Mesenchymal stem cell (in vitro differentiated cells and primary cell): ENCODE results near the gene LIPG.
"Not testable (repeated sequence)": the region's sequence is repeated elsewhere in the genome, so short reads cannot be mapped to it uniquely, and the experiment has no call there.

Experiments used
- DNase-seq: peaks from one replicate; pipeline ENCODE4 v3.0.0-alpha.2; 2013
- H2AFZ ChIP-seq: one replicate; pipeline ENCODE4 v1.6.1; 2013; ENCODE audit warnings: low read depth, mild to moderate bottlenecking, control low read depth, inconsistent platforms, low read length, moderate library complexity
- H2AK5ac ChIP-seq: 2 replicates; pipeline ENCODE4 v1.6.1; 2013; ENCODE audit warnings: low read length, moderate library complexity, mild to moderate bottlenecking, inconsistent platforms; ENCODE audit not compliant: severe bottlenecking
- H2BK120ac ChIP-seq: one replicate; pipeline ENCODE4 v1.6.1; 2013; ENCODE audit warnings: low read depth, mild to moderate bottlenecking, inconsistent platforms, low read length, moderate library complexity
- H2BK12ac ChIP-seq, 2 experiments: one replicate each; pipeline ENCODE4 v1.6.1; 2013; ENCODE audit warnings: inconsistent platforms in 2 of 2, low read length in 2 of 2, mild to moderate bottlenecking in 2 of 2, moderate library complexity in 2 of 2, control low read depth in 1 of 2
- H2BK15ac ChIP-seq: one replicate; pipeline ENCODE4 v1.6.1; 2013; ENCODE audit warnings: mild to moderate bottlenecking, low read depth, inconsistent platforms; ENCODE audit not compliant: poor library complexity, severe bottlenecking
- H2BK5ac ChIP-seq: 2 replicates; pipeline ENCODE4 v1.6.1; 2013; ENCODE audit warnings: low read depth, mild to moderate bottlenecking, low read length, control low read depth, inconsistent platforms; ENCODE audit not compliant: poor library complexity, severe bottlenecking
- H3K14ac ChIP-seq, 2 experiments: one replicate each; pipeline ENCODE4 v1.6.1; 2013; ENCODE audit warnings: inconsistent platforms in 2 of 2, low read length in 2 of 2, control low read depth in 1 of 2, mild to moderate bottlenecking in 1 of 2, moderate library complexity in 1 of 2
- H3K18ac ChIP-seq, 2 experiments: one replicate each; pipeline ENCODE4 v1.6.1; 2013; ENCODE audit warnings: inconsistent platforms in 2 of 2, low read length in 2 of 2, control low read depth in 1 of 2, low read depth in 1 of 2, mild to moderate bottlenecking in 1 of 2
- H3K23ac ChIP-seq, 2 experiments: one replicate each; pipeline ENCODE4 v1.6.1; 2013; ENCODE audit warnings: inconsistent platforms in 2 of 2, low read length in 2 of 2, mild to moderate bottlenecking in 2 of 2, moderate library complexity in 2 of 2, control low read depth in 1 of 2
- H3K27ac ChIP-seq: 2 replicates; pipeline ENCODE4 v1.5.1; 2013; ENCODE audit warnings: mild to moderate bottlenecking, moderate library complexity, low read length, control low read depth, inconsistent platforms; ENCODE audit not compliant: poor library complexity, severe bottlenecking
- H3K27me3 ChIP-seq, 2 experiments: 2 replicates each; pipeline versions ENCODE4 v1.6.1 to v1.7.0; 2013; ENCODE audit warnings: low read length in 2 of 2, mild to moderate bottlenecking in 2 of 2, moderate library complexity in 2 of 2, control low read depth in 1 of 2, inconsistent platforms in 1 of 2; ENCODE audit not compliant: control insufficient read depth in 1 of 2, insufficient read depth in 1 of 2
- H3K36me3 ChIP-seq, 2 experiments: 2 replicates each; pipeline versions ENCODE4 v1.6.1 to v1.7.0; 2013; ENCODE audit warnings: low read length in 2 of 2, control low read depth in 1 of 2, inconsistent platforms in 1 of 2, low read depth in 1 of 2, mild to moderate bottlenecking in 1 of 2; ENCODE audit not compliant: insufficient read depth in 2 of 2, control insufficient read depth in 1 of 2
- H3K4ac ChIP-seq, 2 experiments: one replicate each; pipeline ENCODE4 v1.6.1; 2013; ENCODE audit warnings: inconsistent platforms in 2 of 2, low read length in 2 of 2, mild to moderate bottlenecking in 2 of 2, moderate library complexity in 2 of 2, control low read depth in 1 of 2, low read depth in 1 of 2
- H3K4me1 ChIP-seq: 2 replicates; pipeline ENCODE4 v1.6.1; 2013; ENCODE audit warnings: low read depth, low read length, control low read depth; ENCODE audit not compliant: control insufficient read depth, insufficient read depth
- H3K4me2 ChIP-seq: 2 replicates; pipeline ENCODE4 v1.6.1; 2013; ENCODE audit warnings: low read length, mild to moderate bottlenecking, inconsistent platforms; ENCODE audit not compliant: poor library complexity, severe bottlenecking
- H3K4me3 ChIP-seq, 2 experiments: 2 replicates each; pipeline versions ENCODE4 v1.5.1 to v1.7.0; 2013; ENCODE audit warnings: low read length in 2 of 2, mild to moderate bottlenecking in 2 of 2, control low read depth in 1 of 2, low read depth in 1 of 2; ENCODE audit not compliant: insufficient read depth in 1 of 2
- H3K79me1 ChIP-seq: replicated peaks from 2 replicates; pipeline ENCODE4 v1.6.1; 2013; ENCODE audit warnings: mild to moderate bottlenecking, control low read depth, low read length, inconsistent platforms; ENCODE audit not compliant: poor library complexity, severe bottlenecking
- H3K9ac ChIP-seq: 2 replicates; pipeline ENCODE4 v1.7.0; 2013; ENCODE audit warnings: mild to moderate bottlenecking, low read length, moderate library complexity
- H3K9me3 ChIP-seq: 2 replicates; pipeline ENCODE4 v1.7.0; 2013; ENCODE audit warnings: mild to moderate bottlenecking, low read length; ENCODE audit not compliant: control insufficient read depth
- H4K8ac ChIP-seq: one replicate; pipeline ENCODE4 v1.6.1; 2013; ENCODE audit warnings: inconsistent platforms, mild to moderate bottlenecking, low read length, moderate library complexity
- H4K91ac ChIP-seq: one replicate; pipeline ENCODE4 v1.6.1; 2013; ENCODE audit warnings: mild to moderate bottlenecking, low read length, inconsistent platforms
- WGBS: methylation state at CpG from one replicate; pipeline ENCODE4 v1.1.7; 2013; ENCODE audit warnings: mixed read lengths; 5-methylcytosine and 5-hydroxymethylcytosine counted together

Gene LIPG

DNA sequence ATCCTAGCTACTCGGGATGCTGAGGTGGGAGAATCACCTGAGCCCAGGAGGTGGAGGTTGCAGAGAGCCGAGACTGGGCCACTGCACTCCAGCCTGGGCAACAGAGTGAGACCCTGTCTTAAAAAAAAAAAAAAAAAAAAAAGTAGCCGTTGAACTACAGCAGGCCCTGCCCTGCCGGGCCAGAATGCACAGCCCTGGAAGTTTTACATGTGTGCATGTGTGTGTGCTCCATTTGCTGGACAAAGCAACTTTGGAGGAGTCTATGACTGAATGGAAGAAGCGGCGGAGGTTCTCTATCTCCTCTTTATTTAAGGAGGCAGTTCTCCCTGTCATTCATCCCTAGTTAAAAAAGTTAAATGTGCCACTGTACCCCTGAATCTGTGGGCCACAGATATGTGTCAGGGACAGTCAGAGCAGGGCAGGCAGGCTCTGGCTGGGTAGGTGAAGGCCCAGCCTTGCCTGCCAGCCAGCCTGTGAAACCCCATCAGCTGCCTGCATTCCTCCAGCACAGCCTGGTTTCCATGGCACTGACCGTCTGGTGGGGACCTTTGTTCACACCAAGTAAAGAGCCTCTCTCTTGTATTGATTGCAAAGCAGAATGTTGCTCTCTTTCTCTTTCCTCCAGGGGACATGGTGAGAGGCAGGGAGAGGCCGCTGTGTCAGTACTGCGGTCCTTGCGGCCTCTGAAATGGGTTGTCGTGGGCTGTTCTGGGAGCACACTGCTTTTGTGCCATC is 10.9 kb downstream of the LIPG start:
- no peak overlapping the region for H4K91ac ChIP-seq
- H2BK120ac ChIP-seq, result no peak overlapping the region
- H3K9ac ChIP-seq, result no peak overlapping the region
- no peak overlapping the region for H3K14ac ChIP-seq
- H3K23ac ChIP-seq, result no peak overlapping the region
- no peak overlapping the region for H2BK12ac ChIP-seq
- H3K4me3 ChIP-seq, result no peak overlapping the region
- H3K9me3 ChIP-seq, result no peaks in the 10 kb centered on the region
- no peak overlapping the region for H3K4ac ChIP-seq
- no peaks in the 10 kb centered on the region for H3K27me3 ChIP-seq
- H3K4me1 ChIP-seq, result no peaks in the 10 kb centered on the region
- no peak overlapping the region for H2BK5ac ChIP-seq
- DNase-seq, result no peak
- H3K36me3 ChIP-seq, result peaks cover 0 to 51% of the 10 kb centered on the region in 2 experiments
- no peak overlapping the region for H2BK15ac ChIP-seq
- H2AFZ ChIP-seq, result no peak overlapping the region
- 90% methylated on average over 10 of the region's 11 CpGs for WGBS
- no peak overlapping the region for H4K8ac ChIP-seq
- H3K27ac ChIP-seq, result no peak overlapping the region
- H3K4me2 ChIP-seq, result no peak overlapping the region
- H3K79me1 ChIP-seq, result peaks cover 3% of the 10 kb centered on the region
- H3K18ac ChIP-seq, result peak overlapping the region in 1 of 2 experiments; percentile 4
- no peak overlapping the region for H2AK5ac ChIP-seq

DNA sequence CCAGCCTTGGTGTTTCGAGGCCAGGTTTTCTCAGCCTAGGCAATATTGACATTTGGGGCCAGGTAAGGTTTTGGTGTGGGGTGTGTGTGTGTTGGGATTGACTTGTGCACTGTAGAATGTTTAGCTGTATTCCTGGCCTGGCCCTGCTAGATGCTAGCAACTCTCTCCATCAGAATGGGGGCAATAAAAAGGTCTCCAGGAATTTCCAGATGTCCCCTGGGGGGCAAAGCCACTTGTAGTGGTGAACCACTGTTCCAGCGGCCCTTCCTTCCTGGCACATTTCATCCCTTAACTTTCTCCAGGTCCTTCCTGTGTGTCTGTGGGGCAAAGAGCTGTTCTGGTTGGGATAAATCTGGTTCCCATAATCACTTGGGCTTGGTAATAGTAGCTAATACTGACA is 12.0 kb downstream of the LIPG start:
- Histone ChIP-seq H3K27me3 (no peaks in the 10 kb centered on the region), H3K14ac (no peak overlapping the region), H2BK5ac (no peak overlapping the region), H3K4me3 (no peak overlapping the region), H2BK120ac (no peak overlapping the region), H3K23ac (no peak overlapping the region), H3K79me1 (peaks cover 3% of the 10 kb centered on the region), H2BK12ac (no peak overlapping the region), H3K36me3 (peaks cover 0 to 44% of the 10 kb centered on the region in 2 experiments), H3K4ac (no peak overlapping the region), H3K4me2 (no peak overlapping the region), H3K4me1 (no peaks in the 10 kb centered on the region), H2AFZ (no peak overlapping the region), H3K9me3 (no peaks in the 10 kb centered on the region), H2BK15ac (no peak overlapping the region), H3K27ac (no peak overlapping the region), H4K91ac (no peak overlapping the region), H4K8ac (no peak overlapping the region), H2AK5ac (no peak overlapping the region), H3K9ac (no peak overlapping the region), H3K18ac (no peak overlapping the region)
- DNase-seq, result no peak
- WGBS, result 88% methylated on average over 2 of the region's 2 CpGs

DNA sequence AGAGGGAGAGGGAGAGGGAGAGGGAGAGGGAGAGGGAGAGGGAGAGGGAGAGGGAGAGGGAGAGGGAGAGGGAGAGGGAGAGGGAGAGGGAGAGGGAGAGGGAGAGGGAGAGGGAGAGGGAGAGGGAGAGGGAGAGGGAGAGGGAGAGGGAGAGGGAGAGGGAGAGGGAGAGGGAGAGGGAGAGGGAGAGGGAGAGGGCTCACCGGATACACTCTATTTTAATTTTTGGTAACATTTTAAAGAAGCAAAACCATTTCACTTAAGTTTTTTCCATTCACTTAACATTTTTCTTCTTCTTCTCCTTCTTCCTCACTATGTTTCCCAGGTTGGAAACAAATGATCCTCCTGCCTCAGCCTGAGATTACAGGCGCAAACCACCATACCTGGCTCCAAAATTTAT is 17.2 kb downstream of the LIPG start:
- not testable (repeated sequence) for H4K91ac ChIP-seq, H2BK15ac ChIP-seq, H3K27ac ChIP-seq, H2BK5ac ChIP-seq, H2BK12ac ChIP-seq, H3K4me3 ChIP-seq, H3K27me3 ChIP-seq, H3K18ac ChIP-seq, H4K8ac ChIP-seq, H3K79me1 ChIP-seq, H2AFZ ChIP-seq, H3K9me3 ChIP-seq, H2AK5ac ChIP-seq, H3K4ac ChIP-seq, H3K9ac ChIP-seq, DNase-seq, H2BK120ac ChIP-seq, H3K14ac ChIP-seq, H3K4me1 ChIP-seq, H3K23ac ChIP-seq, H3K4me2 ChIP-seq
- WGBS, result 100% methylated on average over 1 of the region's 2 CpGs
- peaks cover 0 to 31% of the 10 kb centered on the region in 2 experiments for H3K36me3 ChIP-seq

DNA sequence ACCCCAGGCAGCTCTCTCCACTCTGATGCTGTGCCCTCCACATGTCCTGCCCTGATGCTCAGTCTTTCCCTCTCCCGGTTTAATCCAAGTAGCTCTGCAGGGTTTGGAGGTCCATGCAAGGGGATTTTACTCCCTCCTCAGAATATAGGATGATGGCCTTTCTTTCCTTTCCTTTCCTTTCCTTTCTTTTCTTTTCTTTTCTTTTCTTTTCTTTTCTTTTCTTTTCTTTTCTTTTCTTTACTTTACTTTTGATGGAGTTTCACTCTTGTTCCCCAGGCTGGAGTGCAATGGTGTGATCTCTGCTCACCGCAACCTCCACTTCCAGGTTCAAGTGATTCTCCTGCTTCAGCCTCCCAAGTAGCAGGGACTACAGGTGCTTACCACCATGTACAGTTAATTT is 17.7 kb downstream of the LIPG start:
- H3K9me3 ChIP-seq, H3K4me2 ChIP-seq, H2AFZ ChIP-seq, H3K4me1 ChIP-seq, H2BK12ac ChIP-seq, DNase-seq, H2AK5ac ChIP-seq, H3K23ac ChIP-seq, H3K9ac ChIP-seq, H2BK120ac ChIP-seq, H4K91ac ChIP-seq, H3K4ac ChIP-seq, H3K4me3 ChIP-seq, H4K8ac ChIP-seq, H2BK15ac ChIP-seq, H3K18ac ChIP-seq, H3K14ac ChIP-seq, H3K27me3 ChIP-seq, H2BK5ac ChIP-seq, H3K79me1 ChIP-seq, H3K27ac ChIP-seq: not testable (repeated sequence)
- H3K36me3 ChIP-seq, result peaks cover 0 to 31% of the 10 kb centered on the region in 2 experiments
- WGBS, result 75% methylated on average over 2 of the region's 2 CpGs
